GM12872 (cell line): ENCODE data around the gene MYRIP.

Experiments used
- CTCF ChIP-seq: IDR thresholded peaks from 3 replicates; pipeline ENCODE4 v1.5.1; 2011; ENCODE audit warnings: low read depth, mild to moderate bottlenecking, low read length, moderate library complexity; ENCODE audit not compliant: insufficient read depth

Gene MYRIP

DNA sequence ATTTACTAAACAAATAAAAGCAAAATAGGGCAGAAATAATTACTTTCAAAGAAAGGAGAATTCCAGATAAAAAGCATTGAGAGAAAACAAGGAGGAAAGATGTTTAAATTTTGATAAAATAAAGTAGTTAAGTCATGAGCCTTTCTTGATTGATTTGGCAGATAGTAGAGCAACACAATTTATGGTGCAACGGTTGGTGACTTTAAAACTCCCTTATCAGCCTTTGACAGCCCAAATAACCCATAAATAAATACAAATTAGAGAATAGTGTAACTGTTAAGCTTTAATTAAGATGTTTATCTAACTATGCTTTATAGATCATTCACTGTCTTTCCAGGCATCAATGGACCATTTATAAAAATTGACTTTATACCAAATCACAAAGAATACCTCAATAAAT is 446.1 kb downstream of the MYRIP start:
- no peak for TF ChIP-seq CTCF

DNA sequence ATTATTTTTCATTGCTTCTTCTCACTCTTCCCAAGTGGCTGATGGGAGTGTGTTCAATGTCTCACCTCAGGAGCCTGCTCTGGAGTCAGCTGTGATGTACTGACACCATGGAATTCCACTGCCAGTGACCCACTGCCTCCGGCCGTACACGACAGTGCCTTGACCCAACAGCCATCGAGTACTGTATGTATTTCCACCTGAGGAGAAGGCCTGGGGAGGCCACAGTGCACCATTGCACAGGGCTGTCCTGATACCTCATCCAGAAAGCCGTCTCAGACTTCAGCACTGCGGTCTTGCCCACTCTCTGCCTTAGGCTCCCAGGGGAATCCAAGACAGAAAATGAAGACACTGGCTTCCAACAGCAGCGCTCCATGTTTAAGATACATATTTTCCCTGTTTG is 448.7 kb downstream of the MYRIP start:
- TF ChIP-seq CTCF = no peak

DNA sequence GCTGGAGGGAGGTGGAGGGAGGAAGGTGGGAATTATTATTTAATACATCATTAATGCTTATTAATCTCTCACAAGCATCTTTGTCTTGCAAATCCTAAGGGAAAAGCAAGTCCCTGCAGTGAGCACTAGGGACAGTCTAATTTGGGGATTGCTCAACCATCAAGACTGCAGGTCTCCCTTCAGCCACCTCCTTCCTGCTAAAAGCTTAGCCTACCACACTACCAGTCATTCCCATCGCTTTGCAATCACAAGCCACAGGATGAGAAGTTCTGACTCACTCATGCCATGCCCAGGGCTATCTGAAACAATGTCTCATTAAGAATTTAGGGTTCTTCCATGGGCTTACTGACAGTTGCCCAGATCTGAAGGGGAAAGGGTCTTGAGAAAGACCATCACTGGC is 449.1 kb downstream of the MYRIP start:
- no peak for TF ChIP-seq CTCF

- no peak for TF ChIP-seq CTCF
Measured at GRCh38 chr3:40262331-40262730, 452.9 kb downstream of the MYRIP start.

GRCh38 chr3:40264451-40264850 is 455.0 kb downstream of the MYRIP start:
- no peak for TF ChIP-seq CTCF

DNA sequence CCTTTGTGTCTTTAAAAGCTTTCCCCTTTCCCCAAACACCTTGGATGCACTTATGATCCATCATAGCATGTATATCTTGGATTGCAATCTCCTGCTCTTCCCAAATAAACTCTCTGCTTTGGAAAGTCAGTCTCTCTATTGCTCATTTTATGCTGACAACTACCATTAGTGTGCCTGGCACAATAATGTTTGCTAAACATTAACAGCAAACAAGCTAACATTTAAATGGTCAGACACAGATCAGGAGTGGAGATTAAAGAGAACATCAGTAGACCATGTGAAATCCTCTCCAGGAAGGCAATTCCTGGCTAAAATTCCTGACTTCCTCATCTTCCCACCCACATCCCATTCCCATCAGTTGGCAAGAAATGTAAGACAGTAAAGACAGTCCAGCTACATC is 455.8 kb downstream of the MYRIP start:
- no peak for TF ChIP-seq CTCF

DNA sequence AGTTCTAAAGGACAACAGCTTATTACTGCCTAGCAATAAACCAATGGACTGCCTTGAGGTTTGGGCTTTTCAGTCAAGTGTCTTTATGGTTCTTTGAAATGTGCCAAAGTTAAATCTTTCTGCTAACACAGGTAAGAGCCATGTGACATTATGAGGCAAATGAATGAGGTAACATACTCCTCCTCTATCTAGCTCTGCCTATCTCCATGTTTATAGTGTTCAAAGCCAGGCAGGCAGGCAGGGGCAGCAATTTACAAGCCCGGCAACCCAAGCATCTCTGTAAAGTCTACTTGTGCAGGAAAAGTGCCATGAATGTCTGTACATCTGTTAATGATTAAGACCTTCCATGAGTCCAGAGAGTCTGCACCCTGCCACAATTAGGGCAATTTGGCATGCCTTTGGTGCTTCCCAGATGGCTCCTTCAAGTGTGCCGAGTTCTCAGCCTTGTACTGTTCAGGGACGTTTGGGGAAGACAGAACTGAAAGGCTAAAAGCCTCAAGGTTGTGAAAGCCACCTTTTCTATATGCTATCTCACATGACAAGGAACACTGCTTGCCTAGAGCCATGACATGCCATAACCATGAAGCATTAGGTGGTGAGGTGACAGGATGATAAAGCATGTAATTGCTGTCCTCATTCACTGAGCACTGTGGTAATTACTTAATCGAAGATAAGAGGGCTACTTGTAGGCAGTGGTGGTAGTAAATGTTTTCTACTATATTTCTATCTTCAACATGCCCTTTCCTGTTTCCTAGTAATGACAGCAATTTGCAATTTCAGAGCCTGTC is 458.7 kb downstream of the MYRIP start:
- no peak for TF ChIP-seq CTCF
